GM12801 (cell line): ENCODE data around the gene TPH2.

Experiments
- TF ChIP-seq, protein P1 (sequence below): IDR thresholded peaks from one replicate; pipeline ENCODE4 v1.5.1; 2011; ENCODE audit warnings: control low read depth; ENCODE audit not compliant: insufficient read length; ENCODE audit errors: extremely low read depth

Gene TPH2

GRCh38 chr12:72011374-72011773, 72.7 kb downstream of the TPH2 start:
- TF ChIP-seq, protein P1, sequence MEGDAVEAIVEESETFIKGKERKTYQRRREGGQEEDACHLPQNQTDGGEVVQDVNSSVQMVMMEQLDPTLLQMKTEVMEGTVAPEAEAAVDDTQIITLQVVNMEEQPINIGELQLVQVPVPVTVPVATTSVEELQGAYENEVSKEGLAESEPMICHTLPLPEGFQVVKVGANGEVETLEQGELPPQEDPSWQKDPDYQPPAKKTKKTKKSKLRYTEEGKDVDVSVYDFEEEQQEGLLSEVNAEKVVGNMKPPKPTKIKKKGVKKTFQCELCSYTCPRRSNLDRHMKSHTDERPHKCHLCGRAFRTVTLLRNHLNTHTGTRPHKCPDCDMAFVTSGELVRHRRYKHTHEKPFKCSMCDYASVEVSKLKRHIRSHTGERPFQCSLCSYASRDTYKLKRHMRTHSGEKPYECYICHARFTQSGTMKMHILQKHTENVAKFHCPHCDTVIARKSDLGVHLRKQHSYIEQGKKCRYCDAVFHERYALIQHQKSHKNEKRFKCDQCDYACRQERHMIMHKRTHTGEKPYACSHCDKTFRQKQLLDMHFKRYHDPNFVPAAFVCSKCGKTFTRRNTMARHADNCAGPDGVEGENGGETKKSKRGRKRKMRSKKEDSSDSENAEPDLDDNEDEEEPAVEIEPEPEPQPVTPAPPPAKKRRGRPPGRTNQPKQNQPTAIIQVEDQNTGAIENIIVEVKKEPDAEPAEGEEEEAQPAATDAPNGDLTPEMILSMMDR: no peak

DNA sequence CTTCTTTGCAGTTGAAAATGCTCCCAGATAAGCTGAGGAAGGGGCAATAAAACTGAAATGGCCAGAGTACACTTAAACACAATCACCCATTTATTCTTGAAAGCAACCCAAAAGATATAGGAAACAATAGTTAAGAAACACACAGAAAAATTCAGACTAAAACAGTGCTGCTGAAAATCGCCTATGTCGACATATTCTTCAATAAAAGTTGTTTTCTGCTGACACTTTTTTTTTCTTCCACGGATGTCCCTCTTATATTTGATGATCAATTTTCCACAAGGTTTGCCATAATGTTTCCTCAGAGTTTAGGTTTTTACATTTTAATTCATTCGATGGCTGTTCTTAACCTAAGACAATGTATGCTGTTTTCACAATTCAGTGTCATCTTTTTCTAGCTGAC, 74.2 kb downstream of the TPH2 start:
- TF ChIP-seq, protein P1: no peak

DNA sequence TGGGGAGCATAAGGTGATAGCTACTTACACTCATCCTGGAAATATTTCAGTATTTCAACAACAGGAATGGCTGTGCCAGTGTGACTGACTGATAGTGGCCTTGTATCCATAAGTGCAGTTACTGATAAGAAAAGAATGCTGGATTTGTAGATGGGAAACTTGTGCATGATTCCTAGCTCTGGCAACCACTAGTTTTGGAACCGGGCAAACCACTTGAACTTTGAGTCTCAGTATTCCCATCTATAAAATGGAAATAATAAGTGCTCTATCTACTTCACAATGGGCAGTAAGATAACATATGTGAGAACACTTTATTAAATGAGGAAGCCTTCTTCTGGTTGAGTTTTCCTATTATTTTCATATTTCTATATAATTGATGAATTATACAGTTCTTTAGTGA, 77.2 kb downstream of the TPH2 start:
- TF ChIP-seq, protein P1: no peak

GRCh38 chr12:72017054-72017651, 78.5 kb downstream of the TPH2 start:
- TF ChIP-seq, protein P1: no peak

GRCh38 chr12:72018036-72018435, 79.4 kb downstream of the TPH2 start:
- TF ChIP-seq, protein P1: no peak

DNA sequence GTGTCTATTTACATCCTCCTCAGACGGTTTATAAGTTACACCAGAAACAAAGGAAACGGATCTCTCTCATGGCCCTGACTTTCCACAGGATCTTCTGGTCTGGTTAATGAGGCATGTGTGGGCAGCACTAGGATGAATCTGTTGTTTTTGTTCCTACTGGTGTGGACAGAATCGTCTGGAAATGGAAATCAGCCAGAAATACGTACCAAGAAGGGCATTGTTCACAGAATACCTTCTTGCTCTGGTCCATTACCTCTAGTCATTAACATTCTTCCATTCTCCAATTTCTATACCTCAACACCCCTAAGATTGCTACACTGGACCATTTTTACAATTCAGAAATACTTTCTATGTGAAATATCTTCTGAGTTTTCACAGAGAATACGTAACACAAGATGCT, 86.0 kb downstream of the TPH2 start:
- TF ChIP-seq, protein P1: no peak

GRCh38 chr12:72025524-72025923, 86.9 kb downstream of the TPH2 start:
- TF ChIP-seq, protein P1: no peak
